ENCODE measurements around the gene MFSD11.

The MFSD11 gene

DNA sequence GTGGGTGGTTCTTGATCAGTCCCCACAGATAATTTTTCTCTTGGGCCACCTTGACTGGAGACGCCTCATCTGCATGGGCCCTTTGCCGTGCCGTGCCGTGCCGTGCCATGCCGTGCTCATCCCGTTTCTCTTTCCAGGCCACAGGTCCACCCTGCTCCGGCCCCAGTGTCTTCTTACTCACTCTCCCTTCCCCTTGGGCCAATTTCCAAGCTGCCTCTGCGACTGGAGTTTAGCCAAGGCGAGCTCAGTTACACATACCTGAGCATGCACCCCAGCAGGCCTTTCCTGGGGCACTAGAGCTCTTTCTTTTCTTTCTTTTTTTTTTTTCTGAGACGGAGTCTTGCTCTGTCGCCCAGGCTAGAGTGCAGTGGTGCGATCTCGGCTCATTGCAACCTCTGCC, 89.8 kb downstream of the MFSD11 start:
- TF ChIP-seq, protein P1, sequence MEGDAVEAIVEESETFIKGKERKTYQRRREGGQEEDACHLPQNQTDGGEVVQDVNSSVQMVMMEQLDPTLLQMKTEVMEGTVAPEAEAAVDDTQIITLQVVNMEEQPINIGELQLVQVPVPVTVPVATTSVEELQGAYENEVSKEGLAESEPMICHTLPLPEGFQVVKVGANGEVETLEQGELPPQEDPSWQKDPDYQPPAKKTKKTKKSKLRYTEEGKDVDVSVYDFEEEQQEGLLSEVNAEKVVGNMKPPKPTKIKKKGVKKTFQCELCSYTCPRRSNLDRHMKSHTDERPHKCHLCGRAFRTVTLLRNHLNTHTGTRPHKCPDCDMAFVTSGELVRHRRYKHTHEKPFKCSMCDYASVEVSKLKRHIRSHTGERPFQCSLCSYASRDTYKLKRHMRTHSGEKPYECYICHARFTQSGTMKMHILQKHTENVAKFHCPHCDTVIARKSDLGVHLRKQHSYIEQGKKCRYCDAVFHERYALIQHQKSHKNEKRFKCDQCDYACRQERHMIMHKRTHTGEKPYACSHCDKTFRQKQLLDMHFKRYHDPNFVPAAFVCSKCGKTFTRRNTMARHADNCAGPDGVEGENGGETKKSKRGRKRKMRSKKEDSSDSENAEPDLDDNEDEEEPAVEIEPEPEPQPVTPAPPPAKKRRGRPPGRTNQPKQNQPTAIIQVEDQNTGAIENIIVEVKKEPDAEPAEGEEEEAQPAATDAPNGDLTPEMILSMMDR (IDR thresholded peaks at IDR 0.05; ENCODE audit: control insufficient read depth, extremely low read depth, insufficient read depth) = no peak
- no peak overlapping the region for H3K4me3 ChIP-seq (ENCODE audit: low read depth, low read length)
- DNase-seq (ENCODE audit: low read depth) = no peak

Data from LNCaP clone FGC (cell line).